ENCODE measurements around the gene MFRP.

GRCh38 chr11:119361941-119362725 lies 15.6 kb upstream of the MFRP start:
- TF ChIP-seq CTCF (IDR thresholded peaks at IDR 0.05), result no peak
- TF ChIP-seq EP300 (IDR thresholded peaks at IDR 0.05), result no peak
- no peak for TF ChIP-seq POLR2A (IDR thresholded peaks at IDR 0.05)
